ENCODE measurements around the gene OR9Q2. TPM values are rescaled to one million over a fixed set of nuclear protein-coding genes. Genes with fewer than 3 reads are reported as not detected.

Gene OR9Q2
- total and polyA plus RNA-seq, 2 of the 13 experiments (the other 11 are each of a cell fraction or from before 2014, with no cell fraction given): not detected

DNA sequence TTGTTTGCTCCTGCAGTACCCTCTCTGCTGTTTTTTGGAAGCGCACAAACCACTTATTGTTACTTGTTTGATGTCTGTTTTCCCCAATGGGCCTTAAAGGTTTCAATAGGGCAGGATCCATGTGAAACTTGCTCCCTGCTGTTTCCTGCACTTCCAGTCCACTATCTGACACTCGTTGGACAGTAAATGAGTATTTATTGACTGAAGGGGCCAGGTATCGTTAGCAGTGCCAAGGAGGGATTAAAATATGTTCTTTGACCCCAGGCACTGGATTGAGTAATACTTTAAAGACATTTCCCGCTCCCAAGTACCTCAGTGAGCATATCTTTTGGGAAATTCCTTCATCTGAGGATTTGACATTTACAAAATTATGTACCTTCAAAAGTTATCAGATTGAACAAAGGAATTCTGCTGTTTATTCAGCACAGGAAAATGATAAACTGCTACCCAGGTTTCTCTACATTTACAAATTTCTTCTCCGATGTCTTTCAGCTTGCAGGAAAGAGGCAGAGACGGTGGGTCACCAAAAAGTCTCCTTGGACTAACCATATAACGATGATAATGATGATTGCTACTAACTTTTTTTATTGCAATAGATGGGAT is 23.3 kb upstream of the OR9Q2 start (continued):
- TF ChIP-seq, protein P1, sequence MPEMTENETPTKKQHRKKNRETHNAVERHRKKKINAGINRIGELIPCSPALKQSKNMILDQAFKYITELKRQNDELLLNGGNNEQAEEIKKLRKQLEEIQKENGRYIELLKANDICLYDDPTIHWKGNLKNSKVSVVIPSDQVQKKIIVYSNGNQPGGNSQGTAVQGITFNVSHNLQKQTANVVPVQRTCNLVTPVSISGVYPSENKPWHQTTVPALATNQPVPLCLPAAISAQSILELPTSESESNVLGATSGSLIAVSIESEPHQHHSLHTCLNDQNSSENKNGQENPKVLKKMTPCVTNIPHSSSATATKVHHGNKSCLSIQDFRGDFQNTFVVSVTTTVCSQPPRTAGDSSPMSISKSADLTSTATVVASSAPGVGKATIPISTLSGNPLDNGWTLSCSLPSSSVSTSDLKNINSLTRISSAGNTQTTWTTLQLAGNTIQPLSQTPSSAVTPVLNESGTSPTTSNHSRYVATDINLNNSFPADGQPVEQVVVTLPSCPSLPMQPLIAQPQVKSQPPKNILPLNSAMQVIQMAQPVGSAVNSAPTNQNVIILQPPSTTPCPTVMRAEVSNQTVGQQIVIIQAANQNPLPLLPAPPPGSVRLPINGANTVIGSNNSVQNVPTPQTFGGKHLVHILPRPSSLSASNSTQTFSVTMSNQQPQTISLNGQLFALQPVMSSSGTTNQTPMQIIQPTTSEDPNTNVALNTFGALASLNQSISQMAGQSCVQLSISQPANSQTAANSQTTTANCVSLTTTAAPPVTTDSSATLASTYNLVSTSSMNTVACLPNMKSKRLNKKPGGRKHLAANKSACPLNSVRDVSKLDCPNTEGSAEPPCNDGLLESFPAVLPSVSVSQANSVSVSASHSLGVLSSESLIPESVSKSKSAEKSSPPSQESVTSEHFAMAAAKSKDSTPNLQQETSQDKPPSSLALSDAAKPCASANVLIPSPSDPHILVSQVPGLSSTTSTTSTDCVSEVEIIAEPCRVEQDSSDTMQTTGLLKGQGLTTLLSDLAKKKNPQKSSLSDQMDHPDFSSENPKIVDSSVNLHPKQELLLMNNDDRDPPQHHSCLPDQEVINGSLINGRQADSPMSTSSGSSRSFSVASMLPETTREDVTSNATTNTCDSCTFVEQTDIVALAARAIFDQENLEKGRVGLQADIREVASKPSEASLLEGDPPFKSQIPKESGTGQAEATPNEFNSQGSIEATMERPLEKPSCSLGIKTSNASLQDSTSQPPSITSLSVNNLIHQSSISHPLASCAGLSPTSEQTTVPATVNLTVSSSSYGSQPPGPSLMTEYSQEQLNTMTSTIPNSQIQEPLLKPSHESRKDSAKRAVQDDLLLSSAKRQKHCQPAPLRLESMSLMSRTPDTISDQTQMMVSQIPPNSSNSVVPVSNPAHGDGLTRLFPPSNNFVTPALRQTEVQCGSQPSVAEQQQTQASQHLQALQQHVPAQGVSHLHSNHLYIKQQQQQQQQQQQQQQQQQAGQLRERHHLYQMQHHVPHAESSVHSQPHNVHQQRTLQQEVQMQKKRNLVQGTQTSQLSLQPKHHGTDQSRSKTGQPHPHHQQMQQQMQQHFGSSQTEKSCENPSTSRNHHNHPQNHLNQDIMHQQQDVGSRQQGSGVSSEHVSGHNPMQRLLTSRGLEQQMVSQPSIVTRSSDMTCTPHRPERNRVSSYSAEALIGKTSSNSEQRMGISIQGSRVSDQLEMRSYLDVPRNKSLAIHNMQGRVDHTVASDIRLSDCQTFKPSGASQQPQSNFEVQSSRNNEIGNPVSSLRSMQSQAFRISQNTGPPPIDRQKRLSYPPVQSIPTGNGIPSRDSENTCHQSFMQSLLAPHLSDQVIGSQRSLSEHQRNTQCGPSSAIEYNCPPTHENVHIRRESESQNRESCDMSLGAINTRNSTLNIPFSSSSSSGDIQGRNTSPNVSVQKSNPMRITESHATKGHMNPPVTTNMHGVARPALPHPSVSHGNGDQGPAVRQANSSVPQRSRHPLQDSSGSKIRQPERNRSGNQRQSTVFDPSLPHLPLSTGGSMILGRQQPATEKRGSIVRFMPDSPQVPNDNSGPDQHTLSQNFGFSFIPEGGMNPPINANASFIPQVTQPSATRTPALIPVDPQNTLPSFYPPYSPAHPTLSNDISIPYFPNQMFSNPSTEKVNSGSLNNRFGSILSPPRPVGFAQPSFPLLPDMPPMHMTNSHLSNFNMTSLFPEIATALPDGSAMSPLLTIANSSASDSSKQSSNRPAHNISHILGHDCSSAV (CRISPR knock-in tag; IDR thresholded peaks at IDR 0.05; ENCODE audit: borderline replicate concordance): no peak
- TF ChIP-seq ZNF207 (IDR thresholded peaks at IDR 0.05; ENCODE audit: borderline replicate concordance) (no peak), ZNF547 (CRISPR knock-in tag; IDR thresholded peaks at IDR 0.05) (no peak), TBX2 (CRISPR knock-in tag; IDR thresholded peaks at IDR 0.05; ENCODE audit: borderline replicate concordance) (peak; percentile 94), ZFP90 (CRISPR knock-in tag; IDR thresholded peaks at IDR 0.05; ENCODE audit: borderline replicate concordance) (no peak), NFE2L2 (IDR thresholded peaks at IDR 0.05; ENCODE audit: low read length) (no peak), ZMAT3 (CRISPR knock-in tag; conservative IDR thresholded peaks at IDR 0.05) (no peak), JUNB (CRISPR knock-in tag; IDR thresholded peaks at IDR 0.05; ENCODE audit: borderline replicate concordance) (no peak), TAF15 (IDR thresholded peaks at IDR 0.05; ENCODE audit: low read depth, low read length, poor library complexity, severe bottlenecking) (no peak), GATAD1 (CRISPR knock-in tag; IDR thresholded peaks at IDR 0.05) (peak; percentile 54), ZNF224 (CRISPR knock-in tag; IDR thresholded peaks at IDR 0.05) (no peak), PHB2 (IDR thresholded peaks at IDR 0.05; ENCODE audit: partially characterized antibody) (no peak), KDM2A (CRISPR knock-in tag; IDR thresholded peaks at IDR 0.05; ENCODE audit: borderline replicate concordance, low read depth) (no peak)
- TF ChIP-seq, protein P2, sequence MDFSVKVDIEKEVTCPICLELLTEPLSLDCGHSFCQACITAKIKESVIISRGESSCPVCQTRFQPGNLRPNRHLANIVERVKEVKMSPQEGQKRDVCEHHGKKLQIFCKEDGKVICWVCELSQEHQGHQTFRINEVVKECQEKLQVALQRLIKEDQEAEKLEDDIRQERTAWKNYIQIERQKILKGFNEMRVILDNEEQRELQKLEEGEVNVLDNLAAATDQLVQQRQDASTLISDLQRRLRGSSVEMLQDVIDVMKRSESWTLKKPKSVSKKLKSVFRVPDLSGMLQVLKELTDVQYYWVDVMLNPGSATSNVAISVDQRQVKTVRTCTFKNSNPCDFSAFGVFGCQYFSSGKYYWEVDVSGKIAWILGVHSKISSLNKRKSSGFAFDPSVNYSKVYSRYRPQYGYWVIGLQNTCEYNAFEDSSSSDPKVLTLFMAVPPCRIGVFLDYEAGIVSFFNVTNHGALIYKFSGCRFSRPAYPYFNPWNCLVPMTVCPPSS (IDR thresholded peaks at IDR 0.05): no peak
- TF ChIP-seq, protein P3, sequence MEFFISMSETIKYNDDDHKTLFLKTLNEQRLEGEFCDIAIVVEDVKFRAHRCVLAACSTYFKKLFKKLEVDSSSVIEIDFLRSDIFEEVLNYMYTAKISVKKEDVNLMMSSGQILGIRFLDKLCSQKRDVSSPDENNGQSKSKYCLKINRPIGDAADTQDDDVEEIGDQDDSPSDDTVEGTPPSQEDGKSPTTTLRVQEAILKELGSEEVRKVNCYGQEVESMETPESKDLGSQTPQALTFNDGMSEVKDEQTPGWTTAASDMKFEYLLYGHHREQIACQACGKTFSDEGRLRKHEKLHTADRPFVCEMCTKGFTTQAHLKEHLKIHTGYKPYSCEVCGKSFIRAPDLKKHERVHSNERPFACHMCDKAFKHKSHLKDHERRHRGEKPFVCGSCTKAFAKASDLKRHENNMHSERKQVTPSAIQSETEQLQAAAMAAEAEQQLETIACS (CRISPR knock-in tag; IDR thresholded peaks at IDR 0.05): no peak
- TF ChIP-seq, protein P4, sequence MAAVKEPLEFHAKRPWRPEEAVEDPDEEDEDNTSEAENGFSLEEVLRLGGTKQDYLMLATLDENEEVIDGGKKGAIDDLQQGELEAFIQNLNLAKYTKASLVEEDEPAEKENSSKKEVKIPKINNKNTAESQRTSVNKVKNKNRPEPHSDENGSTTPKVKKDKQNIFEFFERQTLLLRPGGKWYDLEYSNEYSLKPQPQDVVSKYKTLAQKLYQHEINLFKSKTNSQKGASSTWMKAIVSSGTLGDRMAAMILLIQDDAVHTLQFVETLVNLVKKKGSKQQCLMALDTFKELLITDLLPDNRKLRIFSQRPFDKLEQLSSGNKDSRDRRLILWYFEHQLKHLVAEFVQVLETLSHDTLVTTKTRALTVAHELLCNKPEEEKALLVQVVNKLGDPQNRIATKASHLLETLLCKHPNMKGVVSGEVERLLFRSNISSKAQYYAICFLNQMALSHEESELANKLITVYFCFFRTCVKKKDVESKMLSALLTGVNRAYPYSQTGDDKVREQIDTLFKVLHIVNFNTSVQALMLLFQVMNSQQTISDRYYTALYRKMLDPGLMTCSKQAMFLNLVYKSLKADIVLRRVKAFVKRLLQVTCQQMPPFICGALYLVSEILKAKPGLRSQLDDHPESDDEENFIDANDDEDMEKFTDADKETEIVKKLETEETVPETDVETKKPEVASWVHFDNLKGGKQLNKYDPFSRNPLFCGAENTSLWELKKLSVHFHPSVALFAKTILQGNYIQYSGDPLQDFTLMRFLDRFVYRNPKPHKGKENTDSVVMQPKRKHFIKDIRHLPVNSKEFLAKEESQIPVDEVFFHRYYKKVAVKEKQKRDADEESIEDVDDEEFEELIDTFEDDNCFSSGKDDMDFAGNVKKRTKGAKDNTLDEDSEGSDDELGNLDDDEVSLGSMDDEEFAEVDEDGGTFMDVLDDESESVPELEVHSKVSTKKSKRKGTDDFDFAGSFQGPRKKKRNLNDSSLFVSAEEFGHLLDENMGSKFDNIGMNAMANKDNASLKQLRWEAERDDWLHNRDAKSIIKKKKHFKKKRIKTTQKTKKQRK (IDR thresholded peaks at IDR 0.05; ENCODE audit: low read length): no peak

All from HepG2 (cell line).